ENCODE measurements around the gene UNC5A. TPM values are rescaled to one million over a fixed set of nuclear protein-coding genes. Genes with fewer than 3 reads are reported as not detected.

Gene UNC5A
- total RNA-seq, 2 donors from 2014 or later: not detected

DNA sequence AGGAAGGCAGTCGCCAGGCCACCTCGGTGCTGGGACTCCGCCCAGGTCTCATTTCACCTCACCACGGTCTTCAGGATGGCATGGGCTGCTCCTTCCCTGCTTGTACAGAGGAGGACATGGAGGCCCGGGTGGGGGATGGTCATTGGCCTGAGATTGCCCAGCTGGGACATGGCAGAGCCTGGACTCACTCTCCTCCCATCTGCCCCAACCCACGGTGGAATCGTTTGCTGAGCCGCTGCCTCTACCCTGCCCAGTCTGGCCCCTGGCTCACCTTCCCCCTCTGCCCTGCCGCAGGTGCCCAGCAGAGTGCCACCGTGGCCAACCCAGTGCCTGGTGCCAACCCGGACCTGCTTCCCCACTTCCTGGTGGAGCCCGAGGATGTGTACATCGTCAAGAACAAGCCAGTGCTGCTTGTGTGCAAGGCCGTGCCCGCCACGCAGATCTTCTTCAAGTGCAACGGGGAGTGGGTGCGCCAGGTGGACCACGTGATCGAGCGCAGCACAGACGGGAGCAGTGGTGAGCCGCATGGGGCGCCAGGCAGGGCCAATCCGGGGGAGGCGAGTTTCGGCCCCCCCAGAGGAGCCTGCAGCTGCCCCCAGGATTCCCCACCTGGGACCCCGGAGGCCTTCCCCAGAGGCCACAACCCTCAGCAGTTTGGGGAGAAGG lies 52.1 kb downstream of the UNC5A start:
- Histone ChIP-seq H3K27me3 (no peaks in the 10 kb centered on the region), H3K9me3 (no peaks in the 10 kb centered on the region), H3K36me3 (no peaks in the 10 kb centered on the region), H3K4me3 (no peak overlapping the region), H3K27ac (no peak overlapping the region), H3K4me1 (no peaks in the 10 kb centered on the region)
- TF ChIP-seq, protein P1, sequence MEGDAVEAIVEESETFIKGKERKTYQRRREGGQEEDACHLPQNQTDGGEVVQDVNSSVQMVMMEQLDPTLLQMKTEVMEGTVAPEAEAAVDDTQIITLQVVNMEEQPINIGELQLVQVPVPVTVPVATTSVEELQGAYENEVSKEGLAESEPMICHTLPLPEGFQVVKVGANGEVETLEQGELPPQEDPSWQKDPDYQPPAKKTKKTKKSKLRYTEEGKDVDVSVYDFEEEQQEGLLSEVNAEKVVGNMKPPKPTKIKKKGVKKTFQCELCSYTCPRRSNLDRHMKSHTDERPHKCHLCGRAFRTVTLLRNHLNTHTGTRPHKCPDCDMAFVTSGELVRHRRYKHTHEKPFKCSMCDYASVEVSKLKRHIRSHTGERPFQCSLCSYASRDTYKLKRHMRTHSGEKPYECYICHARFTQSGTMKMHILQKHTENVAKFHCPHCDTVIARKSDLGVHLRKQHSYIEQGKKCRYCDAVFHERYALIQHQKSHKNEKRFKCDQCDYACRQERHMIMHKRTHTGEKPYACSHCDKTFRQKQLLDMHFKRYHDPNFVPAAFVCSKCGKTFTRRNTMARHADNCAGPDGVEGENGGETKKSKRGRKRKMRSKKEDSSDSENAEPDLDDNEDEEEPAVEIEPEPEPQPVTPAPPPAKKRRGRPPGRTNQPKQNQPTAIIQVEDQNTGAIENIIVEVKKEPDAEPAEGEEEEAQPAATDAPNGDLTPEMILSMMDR (IDR thresholded peaks at IDR 0.05): no peak
- no peak for DNase-seq (ENCODE audit: low spot score)

DNA sequence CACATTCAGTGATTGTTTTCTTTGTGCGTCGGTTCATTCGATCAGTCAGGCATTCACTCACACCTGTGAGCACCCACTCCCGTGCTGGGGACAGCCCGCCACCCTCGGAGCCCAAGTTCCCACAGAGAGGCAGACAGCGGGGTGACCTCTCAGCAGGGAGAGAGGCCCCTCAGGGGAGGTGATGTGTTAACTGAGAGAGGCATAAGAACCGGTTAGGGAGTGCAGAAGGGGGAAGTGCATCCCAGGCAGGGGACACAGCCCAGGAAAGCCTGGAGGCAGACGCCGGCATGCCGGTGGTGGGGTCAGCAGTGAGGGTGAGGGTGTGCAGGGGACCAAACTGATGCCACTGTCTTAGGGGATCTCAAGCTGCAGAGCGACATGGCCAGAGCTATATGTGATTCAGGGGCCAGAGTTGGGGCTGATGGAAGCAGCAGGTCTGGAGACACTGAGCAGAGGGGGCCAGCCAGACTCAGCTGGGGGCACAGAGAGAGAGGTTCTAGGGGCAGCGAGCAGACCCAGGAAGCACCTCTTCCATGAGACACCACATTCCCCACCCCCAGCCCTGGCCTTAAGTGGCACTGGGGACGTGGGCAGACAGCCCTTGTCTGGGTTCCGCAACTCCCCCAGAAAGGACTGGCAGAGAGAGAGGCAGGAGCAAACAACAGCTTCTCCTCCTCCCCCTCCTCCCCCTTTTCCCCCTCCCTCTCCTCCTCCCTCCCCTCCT lies 52.8 kb downstream of the UNC5A start:
- no peaks in the 10 kb centered on the region for H3K36me3 ChIP-seq
- no peak overlapping the region for H3K4me3 ChIP-seq
- H3K4me1 ChIP-seq: no peaks in the 10 kb centered on the region
- no peak overlapping the region for H3K27ac ChIP-seq
- H3K9me3 ChIP-seq: no peaks in the 10 kb centered on the region
- no peaks in the 10 kb centered on the region for H3K27me3 ChIP-seq
- TF ChIP-seq, protein P1 (IDR thresholded peaks at IDR 0.05): no peak
- no peak for DNase-seq (ENCODE audit: low spot score)

DNA sequence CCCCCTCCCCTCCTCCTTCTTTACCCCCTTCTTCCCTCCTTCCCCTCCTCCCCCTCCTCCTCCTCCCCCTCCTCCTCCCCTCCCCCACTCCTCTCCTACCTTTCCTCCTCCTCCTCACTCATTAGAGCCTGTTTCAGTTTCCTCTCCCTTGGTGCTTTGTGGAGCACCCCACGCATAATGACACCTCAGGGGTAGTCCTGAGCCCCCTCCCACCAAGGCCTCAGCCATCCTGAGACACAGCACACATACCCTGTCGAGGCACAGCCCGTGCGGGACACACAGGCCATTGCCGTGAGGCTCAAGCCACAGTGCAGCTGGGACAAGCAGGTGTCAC lies 53.4 kb downstream of the UNC5A start:
- DNase-seq (ENCODE audit: low spot score): no peak
- Histone ChIP-seq H3K9me3 (no peaks in the 10 kb centered on the region), H3K36me3 (no peaks in the 10 kb centered on the region), H3K4me1 (no peaks in the 10 kb centered on the region), H3K27me3 (no peaks in the 10 kb centered on the region), H3K27ac (no peak overlapping the region), H3K4me3 (no peak overlapping the region)
- TF ChIP-seq, protein P1 (IDR thresholded peaks at IDR 0.05): no peak

DNA sequence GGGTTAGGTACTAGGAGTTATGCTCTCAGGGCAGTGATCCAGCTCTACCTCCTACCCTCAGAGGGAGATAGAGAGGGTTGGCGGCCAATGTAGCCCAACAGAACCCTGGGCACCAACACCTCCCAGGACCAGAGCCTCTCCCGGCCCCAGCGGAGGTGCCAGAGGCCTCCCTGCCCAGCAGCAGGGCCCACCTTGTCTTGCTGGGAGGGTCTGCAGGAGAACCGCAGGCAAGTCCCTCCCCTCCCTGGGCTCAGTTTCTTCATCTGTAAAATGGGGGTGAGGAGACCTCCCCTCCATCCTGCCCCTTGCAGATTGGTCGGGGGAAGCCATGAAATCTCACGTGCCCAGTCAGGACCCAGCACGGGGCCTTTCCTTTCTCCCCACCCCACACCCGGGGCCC lies 54.4 kb downstream of the UNC5A start:
- H3K36me3 ChIP-seq: no peaks in the 10 kb centered on the region
- H3K9me3 ChIP-seq: no peaks in the 10 kb centered on the region
- H3K4me1 ChIP-seq: no peaks in the 10 kb centered on the region
- no peak overlapping the region for H3K27ac ChIP-seq
- no peak overlapping the region for H3K4me3 ChIP-seq
- H3K27me3 ChIP-seq: no peaks in the 10 kb centered on the region
- no peak for DNase-seq (ENCODE audit: low spot score)
- TF ChIP-seq, protein P1 (IDR thresholded peaks at IDR 0.05): no peak

DNA sequence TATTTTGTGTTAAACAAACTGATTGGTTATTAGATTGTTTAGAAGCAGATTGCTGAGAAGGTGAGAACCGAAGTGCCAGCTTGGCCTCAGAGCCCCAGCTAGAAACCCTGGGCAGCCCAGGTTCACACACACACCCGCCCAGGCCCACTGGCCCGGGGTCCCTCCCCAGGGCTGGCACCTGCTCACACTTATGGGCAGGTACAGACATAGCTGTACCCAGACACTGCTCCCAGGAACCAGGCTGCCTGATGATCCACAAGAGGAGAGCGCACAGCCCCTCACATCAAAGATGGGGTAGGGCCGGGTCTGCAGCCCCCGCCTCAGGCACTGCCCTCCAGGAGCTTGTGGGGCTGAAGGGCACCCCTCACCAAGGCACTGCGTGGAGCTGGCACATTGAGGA lies 55.6 kb downstream of the UNC5A start:
- Histone ChIP-seq H3K4me3 (no peak overlapping the region), H3K4me1 (no peaks in the 10 kb centered on the region), H3K36me3 (no peaks in the 10 kb centered on the region), H3K9me3 (no peaks in the 10 kb centered on the region), H3K27me3 (no peaks in the 10 kb centered on the region), H3K27ac (no peak overlapping the region)
- no peak for DNase-seq (ENCODE audit: low spot score)
- TF ChIP-seq, protein P1 (IDR thresholded peaks at IDR 0.05): no peak
